GM12872 (cell line): ENCODE results near the gene PHF20.

Source experiments
- TF ChIP-seq, protein P1 (sequence below): IDR thresholded peaks from 3 replicates; pipeline ENCODE4 v1.5.1; 2011; ENCODE audit warnings: low read depth, mild to moderate bottlenecking, low read length, moderate library complexity; ENCODE audit not compliant: insufficient read depth

PHF20 gene

GRCh38 chr20:35954200-35954906 is 182.5 kb downstream of the PHF20 start, which contains the start of gene SCAND1:
Gene SCAND1, minus strand, starts transcription at chr20:35954502. Its CDS starts 218 bp downstream, at chr20:35954284.
- TF ChIP-seq, protein P1, sequence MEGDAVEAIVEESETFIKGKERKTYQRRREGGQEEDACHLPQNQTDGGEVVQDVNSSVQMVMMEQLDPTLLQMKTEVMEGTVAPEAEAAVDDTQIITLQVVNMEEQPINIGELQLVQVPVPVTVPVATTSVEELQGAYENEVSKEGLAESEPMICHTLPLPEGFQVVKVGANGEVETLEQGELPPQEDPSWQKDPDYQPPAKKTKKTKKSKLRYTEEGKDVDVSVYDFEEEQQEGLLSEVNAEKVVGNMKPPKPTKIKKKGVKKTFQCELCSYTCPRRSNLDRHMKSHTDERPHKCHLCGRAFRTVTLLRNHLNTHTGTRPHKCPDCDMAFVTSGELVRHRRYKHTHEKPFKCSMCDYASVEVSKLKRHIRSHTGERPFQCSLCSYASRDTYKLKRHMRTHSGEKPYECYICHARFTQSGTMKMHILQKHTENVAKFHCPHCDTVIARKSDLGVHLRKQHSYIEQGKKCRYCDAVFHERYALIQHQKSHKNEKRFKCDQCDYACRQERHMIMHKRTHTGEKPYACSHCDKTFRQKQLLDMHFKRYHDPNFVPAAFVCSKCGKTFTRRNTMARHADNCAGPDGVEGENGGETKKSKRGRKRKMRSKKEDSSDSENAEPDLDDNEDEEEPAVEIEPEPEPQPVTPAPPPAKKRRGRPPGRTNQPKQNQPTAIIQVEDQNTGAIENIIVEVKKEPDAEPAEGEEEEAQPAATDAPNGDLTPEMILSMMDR: peak; percentile 97

- TF ChIP-seq, protein P1: no peak
Measured at GRCh38 chr20:35954907-35955251, 183.1 kb downstream of the PHF20 start.

DNA sequence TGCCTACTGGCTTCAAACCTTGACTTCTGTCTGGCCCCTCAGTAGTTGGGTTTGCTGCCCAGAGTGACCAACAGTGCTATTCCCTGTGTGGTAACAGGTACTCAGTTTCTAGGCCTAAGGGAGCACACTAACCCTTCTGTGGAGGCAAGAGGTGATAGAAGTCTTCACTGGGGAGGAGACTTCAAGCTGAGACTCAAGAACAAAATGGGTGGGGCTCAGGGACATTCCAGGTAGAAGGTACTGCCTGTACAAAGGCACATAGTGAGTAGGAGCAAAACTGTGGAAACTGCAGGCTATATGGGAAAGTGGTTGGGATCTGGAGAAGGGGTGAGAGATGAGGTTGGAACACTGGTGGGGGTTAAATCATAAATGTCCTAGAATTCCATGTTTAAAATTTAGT is 184.8 kb downstream of the PHF20 start:
- TF ChIP-seq, protein P1: no peak

GRCh38 chr20:35963878-35964277 is 192.1 kb downstream of the PHF20 start:
- TF ChIP-seq, protein P1: no peak

- TF ChIP-seq, protein P1: no peak
Measured at GRCh38 chr20:35967979-35968640, 196.3 kb downstream of the PHF20 start, which contains the start of gene CNBD2. Gene CNBD2, plus strand, starts transcription at chr20:35968590. Its CDS starts 173 bp downstream, at chr20:35968763.

- TF ChIP-seq, protein P1: no peak
Measured at GRCh38 chr20:35968930-35969329, 197.1 kb downstream of the PHF20 start.

DNA sequence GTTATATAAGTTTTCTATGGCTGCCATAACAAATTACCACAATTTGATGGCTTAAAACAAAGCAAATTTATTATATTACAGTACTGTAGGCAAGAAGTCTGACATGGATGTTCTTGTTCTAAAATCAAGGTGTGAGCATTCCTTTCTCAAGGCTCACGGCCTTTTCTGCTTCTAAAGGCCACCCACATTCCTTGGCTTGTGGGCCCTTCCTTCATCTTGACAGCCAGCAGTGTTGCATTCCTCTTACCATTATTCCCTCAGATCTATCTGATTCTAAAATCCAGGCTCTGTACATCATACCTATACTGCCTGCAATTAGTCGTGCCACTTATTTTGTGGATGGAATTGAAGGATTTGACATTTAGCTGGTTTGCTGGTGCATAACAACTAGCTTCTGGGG is 200.2 kb downstream of the PHF20 start:
- TF ChIP-seq, protein P1: no peak
